Neural crest cell (in vitro differentiated cells): ENCODE results near the gene PDE4A. TPM values are rescaled to one million over a fixed set of nuclear protein-coding genes. Genes with fewer than 3 reads are reported as not detected.
"Not testable (repeated sequence)": the region's sequence is repeated elsewhere in the genome, so short reads cannot be mapped to it uniquely, and the experiment has no call there.

Experiments
- DNase-seq: peaks from one replicate; pipeline ENCODE4 v3.0.0; 2021; ENCODE audit warnings: low read depth, mixed read lengths, low spot score
- H3K27ac Mint-ChIP-seq: one replicate; pipeline ENCODE4 v1.8.0; 2021; ENCODE audit warnings: mild to moderate bottlenecking, mixed read lengths; ENCODE audit not compliant: unreplicated experiment
- H3K27me3 Mint-ChIP-seq: 2 replicates; pipeline ENCODE4 v1.8.0; 2021; ENCODE audit warnings: low read depth, mild to moderate bottlenecking, mixed read lengths
- H3K36me3 Mint-ChIP-seq: 2 replicates; pipeline ENCODE4 v1.8.0; 2021; ENCODE audit warnings: low read depth, mild to moderate bottlenecking, mixed read lengths
- H3K4me1 Mint-ChIP-seq: 2 replicates; pipeline ENCODE4 v1.8.0; 2021; ENCODE audit warnings: mixed read lengths
- H3K4me3 Mint-ChIP-seq: one replicate; pipeline ENCODE4 v1.8.0; 2021; ENCODE audit warnings: mild to moderate bottlenecking, mixed read lengths
- H3K9me3 Mint-ChIP-seq: 2 replicates; pipeline ENCODE4 v1.8.0; 2021; ENCODE audit warnings: mixed read lengths
- total RNA-seq: library from RNA; stranded (reverse); gene quantifications from 2 replicates; pipeline ENCODE4 v1.2.1, GENCODE V29; 2021
- TF ChIP-seq, protein P1 (sequence below): fragments of 200-600 bp; sonication (generic); conservative IDR thresholded peaks from 2 replicates; pipeline ENCODE4 v1.5.0; 2021; ENCODE audit warnings: antibody characterized with exemption, mild to moderate bottlenecking

PDE4A gene
- total RNA-seq, 1 donor from 2014 or later: 1.5 TPM

DNA sequence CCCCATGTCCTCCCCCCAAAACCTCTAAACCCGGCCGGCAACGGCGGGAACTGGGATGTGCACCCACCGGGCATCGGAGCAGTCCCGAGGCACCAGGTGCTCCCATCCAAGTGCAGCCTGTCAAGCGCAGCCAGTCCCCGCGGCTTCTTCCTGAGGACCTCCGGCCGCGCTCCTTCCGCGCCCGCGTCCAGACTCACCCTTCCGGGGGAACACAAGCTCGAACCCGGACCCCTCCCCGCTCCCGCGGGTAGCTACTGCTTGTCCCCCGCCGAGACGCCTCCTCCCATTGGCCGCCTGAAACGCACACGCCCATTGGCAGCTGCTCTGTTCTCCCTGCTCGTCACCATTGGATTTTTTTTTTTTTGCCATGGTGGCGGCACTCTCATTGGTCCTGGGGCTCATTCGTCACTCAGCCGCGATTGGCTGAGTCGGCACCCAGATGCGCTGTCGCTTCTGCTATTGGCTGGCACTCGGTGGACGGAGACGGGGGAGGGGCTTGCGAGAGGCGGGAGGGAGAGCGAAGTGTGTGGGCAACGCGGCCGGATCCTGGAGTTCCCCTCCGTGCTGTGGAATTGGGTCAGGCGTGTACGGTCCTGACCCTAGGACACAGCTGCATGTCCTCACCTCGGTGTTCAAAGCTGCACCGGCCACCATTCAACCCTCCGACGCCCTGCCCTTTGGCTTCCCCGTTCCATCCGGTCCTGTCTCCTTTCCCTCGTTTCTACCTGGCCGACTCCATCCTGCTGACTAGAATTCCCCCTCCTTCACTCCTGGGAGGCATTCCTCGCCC, 39.8 kb upstream of the PDE4A start, which contains the start of gene TYK2:
Gene TYK2 (minus strand): TSS at position 260 of the 790 bp plus-strand sequence. CDS start 2,166 bp downstream, outside the sequence.
- Mint-ChIP-seq H3K27me3 (no peaks in the 10 kb centered on the region), H3K27ac (peak within 1 kb of the TSS; percentile 96), H3K4me3 (peak within 1 kb of the TSS; percentile 92), H3K36me3 (peaks cover 12% of the 10 kb centered on the region), H3K9me3 (no peaks in the 10 kb centered on the region), H3K4me1 (peaks cover 18% of the 10 kb centered on the region)
- DNase-seq: peak; percentile 99
- TF ChIP-seq, protein P1, sequence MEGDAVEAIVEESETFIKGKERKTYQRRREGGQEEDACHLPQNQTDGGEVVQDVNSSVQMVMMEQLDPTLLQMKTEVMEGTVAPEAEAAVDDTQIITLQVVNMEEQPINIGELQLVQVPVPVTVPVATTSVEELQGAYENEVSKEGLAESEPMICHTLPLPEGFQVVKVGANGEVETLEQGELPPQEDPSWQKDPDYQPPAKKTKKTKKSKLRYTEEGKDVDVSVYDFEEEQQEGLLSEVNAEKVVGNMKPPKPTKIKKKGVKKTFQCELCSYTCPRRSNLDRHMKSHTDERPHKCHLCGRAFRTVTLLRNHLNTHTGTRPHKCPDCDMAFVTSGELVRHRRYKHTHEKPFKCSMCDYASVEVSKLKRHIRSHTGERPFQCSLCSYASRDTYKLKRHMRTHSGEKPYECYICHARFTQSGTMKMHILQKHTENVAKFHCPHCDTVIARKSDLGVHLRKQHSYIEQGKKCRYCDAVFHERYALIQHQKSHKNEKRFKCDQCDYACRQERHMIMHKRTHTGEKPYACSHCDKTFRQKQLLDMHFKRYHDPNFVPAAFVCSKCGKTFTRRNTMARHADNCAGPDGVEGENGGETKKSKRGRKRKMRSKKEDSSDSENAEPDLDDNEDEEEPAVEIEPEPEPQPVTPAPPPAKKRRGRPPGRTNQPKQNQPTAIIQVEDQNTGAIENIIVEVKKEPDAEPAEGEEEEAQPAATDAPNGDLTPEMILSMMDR: no peak

GRCh38 chr19:10383223-10383499, 37.2 kb upstream of the PDE4A start:
- not testable (repeated sequence) for H3K27me3 Mint-ChIP-seq, H3K27ac Mint-ChIP-seq, H3K4me3 Mint-ChIP-seq, DNase-seq, H3K9me3 Mint-ChIP-seq, H3K36me3 Mint-ChIP-seq
- peaks cover 18% of the 10 kb centered on the region for H3K4me1 Mint-ChIP-seq

DNA sequence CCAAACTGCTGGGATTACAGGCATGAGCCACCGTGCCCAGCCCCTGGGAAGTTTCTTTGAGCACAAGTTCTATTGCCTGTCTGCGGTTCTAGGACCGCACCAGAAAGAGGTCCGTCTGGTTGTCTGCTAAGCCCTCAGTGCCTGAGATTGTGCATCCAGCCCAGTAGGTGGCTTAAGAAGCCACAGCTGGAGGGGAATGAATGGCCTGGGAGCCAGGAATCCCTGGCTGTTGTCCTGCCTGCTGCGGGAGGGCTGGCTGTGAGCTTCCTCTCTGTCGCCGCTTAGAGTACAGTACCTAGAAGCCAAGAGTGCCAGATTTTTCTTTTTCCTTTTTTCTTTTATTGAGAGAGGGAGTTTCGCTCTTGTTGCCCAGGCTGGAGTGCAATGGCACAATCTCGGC, 35.8 kb upstream of the PDE4A start:
- peaks cover 6% of the 10 kb centered on the region for H3K36me3 Mint-ChIP-seq
- TF ChIP-seq, protein P1: no peak

GRCh38 chr19:10388957-10389356, 31.4 kb upstream of the PDE4A start:
- peaks cover 3% of the 10 kb centered on the region for H3K27me3 Mint-ChIP-seq
- TF ChIP-seq, protein P1: peak; percentile 95
- no peak overlapping the region for H3K27ac Mint-ChIP-seq
- no peaks in the 10 kb centered on the region for H3K9me3 Mint-ChIP-seq
- H3K4me3 Mint-ChIP-seq: peak overlapping the region; percentile 81
- peaks cover 6% of the 10 kb centered on the region for H3K36me3 Mint-ChIP-seq
- H3K4me1 Mint-ChIP-seq: peaks cover 4% of the 10 kb centered on the region
- peak; percentile 97 for DNase-seq

More for the DNA sequence above, 35.8 kb upstream of the PDE4A start:
- DNase-seq: no peak
- no peaks in the 10 kb centered on the region for H3K9me3 Mint-ChIP-seq
- peaks cover 3% of the 10 kb centered on the region for H3K27me3 Mint-ChIP-seq
- peaks cover 19% of the 10 kb centered on the region for H3K4me1 Mint-ChIP-seq
- H3K27ac Mint-ChIP-seq: no peak overlapping the region
- H3K4me3 Mint-ChIP-seq: peak overlapping the region; percentile 55

DNA sequence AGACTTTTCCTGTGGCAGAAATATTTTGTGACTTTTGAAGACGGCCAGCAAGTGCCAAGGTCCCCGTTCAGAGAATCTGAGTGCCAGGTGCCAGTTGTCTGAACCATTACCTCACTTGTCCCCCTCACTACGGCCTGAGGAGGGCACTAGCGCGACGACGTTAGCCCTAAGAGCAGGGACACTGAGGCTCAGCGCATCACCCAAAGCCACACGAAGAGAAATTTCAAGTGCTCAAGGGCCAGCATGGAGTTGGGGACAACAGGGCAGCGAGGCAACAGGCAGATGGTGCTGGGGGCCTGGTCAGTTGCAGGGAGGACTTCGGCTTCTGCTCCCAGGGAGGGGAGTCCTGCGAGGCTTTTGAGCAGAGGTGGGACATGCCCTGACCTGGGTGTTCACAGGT, 30.5 kb upstream of the PDE4A start:
- peaks cover 4% of the 10 kb centered on the region for H3K4me1 Mint-ChIP-seq
- peaks cover 6% of the 10 kb centered on the region for H3K36me3 Mint-ChIP-seq
- no peak overlapping the region for H3K27ac Mint-ChIP-seq
- no peak for DNase-seq
- H3K27me3 Mint-ChIP-seq: peaks cover 3% of the 10 kb centered on the region
- no peaks in the 10 kb centered on the region for H3K9me3 Mint-ChIP-seq
- TF ChIP-seq, protein P1: peak; percentile 22
- peak overlapping the region; percentile 34 for H3K4me3 Mint-ChIP-seq

DNA sequence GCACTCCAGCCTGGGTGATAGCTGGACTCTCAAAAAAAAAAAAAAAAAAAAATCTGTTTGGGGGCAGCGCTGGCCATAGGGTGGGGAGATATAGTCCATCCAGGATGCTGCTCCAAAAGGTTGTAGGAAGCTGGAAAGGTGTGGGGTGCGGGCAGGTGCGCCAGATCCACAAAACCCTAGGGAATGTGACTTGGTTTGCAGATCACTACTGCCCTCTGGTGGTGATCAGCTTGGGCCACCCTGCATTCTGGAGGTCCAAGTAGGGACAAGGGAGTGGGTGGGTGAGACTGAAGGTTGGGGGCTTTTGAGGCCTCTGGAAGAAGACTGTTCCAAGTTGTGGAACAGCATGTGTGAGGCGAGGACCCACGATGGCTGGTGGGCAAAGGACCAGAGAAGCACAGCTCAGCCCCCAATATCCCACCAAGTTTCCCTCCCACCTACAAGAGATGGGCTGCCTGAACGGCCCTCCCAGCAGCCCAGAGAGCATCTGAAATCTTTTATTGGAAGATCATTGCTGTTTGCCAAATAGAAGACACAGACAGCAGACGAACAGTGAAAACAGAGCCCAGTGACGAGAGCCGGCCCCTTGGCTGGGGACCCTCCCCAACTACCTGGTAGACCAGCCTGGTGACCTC, 29.6 kb upstream of the PDE4A start:
- H3K36me3 Mint-ChIP-seq: peaks cover 6% of the 10 kb centered on the region
- TF ChIP-seq, protein P1: peak; percentile 83
- peak overlapping the region; percentile 23 for H3K4me3 Mint-ChIP-seq
- peaks cover 4% of the 10 kb centered on the region for H3K4me1 Mint-ChIP-seq
- peak; percentile 77 for DNase-seq
- no peak overlapping the region for H3K27ac Mint-ChIP-seq
- H3K9me3 Mint-ChIP-seq: no peaks in the 10 kb centered on the region
- H3K27me3 Mint-ChIP-seq: peaks cover 3% of the 10 kb centered on the region
